ENCODE data around the gene ORM2.

Gene ORM2

GRCh38 chr9:114349713-114350480 lies 20.2 kb downstream of the ORM2 start:
- DNase-seq (ENCODE audit: low spot score) = no peak

- DNase-seq (ENCODE audit: low spot score) = no peak
Observed at GRCh38 chr9:114350636-114351401, 21.1 kb downstream of the ORM2 start.

GRCh38 chr9:114351932-114352331 lies 22.3 kb downstream of the ORM2 start:
- no peak for DNase-seq (ENCODE audit: low spot score)

- DNase-seq (ENCODE audit: low spot score) = no peak
Observed at GRCh38 chr9:114355821-114356220, 26.2 kb downstream of the ORM2 start.

GRCh38 chr9:114356792-114357191 lies 27.1 kb downstream of the ORM2 start:
- DNase-seq (ENCODE audit: low spot score) = no peak

GRCh38 chr9:114357360-114357759 lies 27.7 kb downstream of the ORM2 start:
- DNase-seq (ENCODE audit: low spot score) = no peak

GRCh38 chr9:114357911-114358328 lies 28.3 kb downstream of the ORM2 start:
- DNase-seq (ENCODE audit: low spot score) = no peak

- no peak for DNase-seq (ENCODE audit: low spot score)
Observed at GRCh38 chr9:114359801-114360200, 30.1 kb downstream of the ORM2 start.

GRCh38 chr9:114361542-114361941 lies 31.9 kb downstream of the ORM2 start:
- no peak for DNase-seq (ENCODE audit: low spot score)

- no peak for DNase-seq (ENCODE audit: low spot score)
Observed at GRCh38 chr9:114362394-114362793, 32.7 kb downstream of the ORM2 start.

- no peak for DNase-seq (ENCODE audit: low spot score)
Observed at GRCh38 chr9:114363424-114363823, 33.8 kb downstream of the ORM2 start.

GRCh38 chr9:114364134-114365041 lies 34.7 kb downstream of the ORM2 start:
- DNase-seq (ENCODE audit: low spot score) = no peak

GRCh38 chr9:114365194-114365593 lies 35.5 kb downstream of the ORM2 start:
- DNase-seq (ENCODE audit: low spot score) = no peak

- no peak for DNase-seq (ENCODE audit: low spot score)
Observed at GRCh38 chr9:114366334-114367128, 36.9 kb downstream of the ORM2 start.

- no peak for DNase-seq (ENCODE audit: low spot score)
Observed at GRCh38 chr9:114367366-114367765, 37.7 kb downstream of the ORM2 start.

- no peak for DNase-seq (ENCODE audit: low spot score)
Observed at GRCh38 chr9:114367772-114368569, 38.3 kb downstream of the ORM2 start.

GRCh38 chr9:114369216-114370130 lies 39.8 kb downstream of the ORM2 start:
- no peak for DNase-seq (ENCODE audit: low spot score)

- no peak for DNase-seq (ENCODE audit: low spot score)
Observed at GRCh38 chr9:114370251-114370967, 40.7 kb downstream of the ORM2 start.

- DNase-seq (ENCODE audit: low spot score) = no peak
Observed at GRCh38 chr9:114370968-114371320, 41.3 kb downstream of the ORM2 start.

Data from HuH-7.5 (cell line).